Neural cell (in vitro differentiated cells): ENCODE data around the gene PLEKHA7.

Experiments used
- CTCF ChIP-seq: fragments of 450-650 bp; IDR thresholded peaks from 2 replicates; pipeline ENCODE4 v1.5.1; 2014; ENCODE audit warnings: antibody characterized with exemption, mild to moderate bottlenecking, moderate library complexity; ENCODE audit not compliant: poor library complexity, severe bottlenecking
- EP300 ChIP-seq: fragments of 450-650 bp; conservative IDR thresholded peaks from 2 replicates; pipeline ENCODE4 v1.6.1; 2014; ENCODE audit warnings: antibody characterized with exemption, mild to moderate bottlenecking, moderate library complexity; ENCODE audit not compliant: poor library complexity, severe bottlenecking
- EZH2 ChIP-seq: fragments of 200-600, 300-800 bp; shearing (Covaris generic), sonication (generic); IDR thresholded peaks from 2 replicates; pipeline ENCODE4 v1.6.1; 2014; ENCODE audit warnings: antibody characterized with exemption, low read length, borderline replicate concordance, mild to moderate bottlenecking; ENCODE audit not compliant: insufficient read depth, poor library complexity, severe bottlenecking
- POLR2AphosphoS5 ChIP-seq: IDR thresholded peaks from 2 replicates; pipeline ENCODE4 v1.6.1; 2012
- RAD21 ChIP-seq: fragments of 450-650 bp; conservative IDR thresholded peaks from 2 replicates; pipeline ENCODE4 v1.6.1; 2014; ENCODE audit warnings: antibody characterized with exemption, mild to moderate bottlenecking, moderate library complexity
- REST ChIP-seq: IDR thresholded peaks from 2 replicates; pipeline ENCODE4 v1.6.1; 2012; ENCODE audit warnings: borderline replicate concordance
- SMC3 ChIP-seq: fragments of 450-650 bp; conservative IDR thresholded peaks from 2 replicates; pipeline ENCODE4 v1.6.1; 2014; ENCODE audit warnings: antibody characterized with exemption, mild to moderate bottlenecking, moderate library complexity; ENCODE audit not compliant: poor library complexity
- TAF1 ChIP-seq: IDR thresholded peaks from 2 replicates; pipeline ENCODE4 v1.6.1; 2012; ENCODE audit warnings: low read depth

GRCh38 chr11:16891964-16892363 lies 122.2 kb downstream of the PLEKHA7 start:
- TF ChIP-seq EZH2 (no peak), RAD21 (no peak), REST (no peak), CTCF (no peak), TAF1 (no peak), EP300 (no peak), POLR2AphosphoS5 (no peak), SMC3 (no peak)
